Stomach (tissue), 9 donors: ENCODE results near the gene OR51L1. TPM values are rescaled to one million over a fixed set of nuclear protein-coding genes. Genes with fewer than 3 reads are reported as not detected.

Source experiments
- DNase-seq, 2 donors: peaks; one replicate each; pipeline versions ENCODE4 v3.0.0 to v3.0.0-alpha.2; 2013 to 2019
- H3K27ac ChIP-seq, 5 donors: fragments of 200-600 bp in 4 of 5; sonication (generic) in 4 of 5; one replicate each; pipeline ENCODE4 v1.5.1; 2013 to 2019; ENCODE audit warnings: mild to moderate bottlenecking in 1 of 5, moderate library complexity in 1 of 5
- H3K27me3 ChIP-seq, 3 donors: fragments of 200-600 bp; sonication (generic); one replicate each; pipeline ENCODE4 v1.5.1; 2017 to 2019; ENCODE audit warnings: mixed run types in 1 of 3
- H3K36me3 ChIP-seq, 4 donors: fragments of 200-600 bp; sonication (generic); 1 replicate in 3 of 4; 2 replicates in 1 of 4; pipeline ENCODE4 v1.5.1; 2016 to 2019
- H3K4me1 ChIP-seq, 4 donors: fragments of 200-600 bp; sonication (generic); one replicate each; pipeline ENCODE4 v1.5.1; 2016 to 2019
- H3K4me3 ChIP-seq, 4 donors: fragments of 200-600 bp; sonication (generic) in 3 of 4; one replicate each; pipeline ENCODE4 v1.5.1; 2016 to 2019; ENCODE audit warnings: mild to moderate bottlenecking in 1 of 4
- H3K9me3 ChIP-seq, 4 donors: fragments of 200-600 bp; sonication (generic); one replicate each; pipeline ENCODE4 v1.5.1; 2016 to 2019
- EP300 ChIP-seq: sonication (generic); formaldehyde crosslinking; IDR thresholded peaks from one replicate; pipeline ENCODE4 v1.6.1; 2017; ENCODE audit warnings: antibody characterized with exemption
- POLR2A ChIP-seq, 4 donors: fragments of 450-650 bp; IDR thresholded peaks; one replicate each; pipeline ENCODE4 v1.6.1; 2016; ENCODE audit warnings: antibody characterized with exemption in 4 of 4, control low read depth in 2 of 4, mild to moderate bottlenecking in 1 of 4, moderate library complexity in 1 of 4
- POLR2AphosphoS5 ChIP-seq, 3 donors: sonication (generic); formaldehyde crosslinking; IDR thresholded peaks; one replicate each; pipeline ENCODE4 v1.6.1; 2016; ENCODE audit warnings: antibody characterized with exemption in 3 of 3
- WGBS, 5 donors: extraction: QIAGEN DNeasy Blood & Tissue Kit in 3 of 5; methylation state at CpG; one replicate each; pipeline versions ENCODE4 v1.1.5 to v1.1.7; 2013 to 2018; 5-methylcytosine and 5-hydroxymethylcytosine counted together
- intact Hi-C: fragments of 100-400 bp; cut with DNase I; formaldehyde crosslinking; loops from one replicate; pipeline ENCODE4 v1.15.1; 2023; ENCODE audit warnings: low total_unique reads
- polyA plus RNA-seq, 3 donors: library from polyadenylated mRNA; stranded (reverse); fragments of 200-250 nt; gene quantifications; one replicate each; pipeline ENCODE4 v1.2.3, GENCODE V29; 2013
- total RNA-seq, 5 donors: library from RNA; depleted of rRNA; stranded (reverse); fragments of >200 nt; gene quantifications; one replicate each; pipeline versions ENCODE4 v1.1.0 to v1.2.3, GENCODE V29; 2014 to 2016
- TF ChIP-seq, protein P1 (sequence below), 7 experiments: fragments of 450-650 bp in 4 of 7; fragments of 200-600 bp in 3 of 7; sonication (generic) in 3 of 7; IDR thresholded peaks; one replicate each; pipeline ENCODE4 v1.5.1; 2016 to 2019; ENCODE audit warnings: antibody characterized with exemption in 7 of 7, control low read depth in 2 of 7, mild to moderate bottlenecking in 1 of 7
- donor health status: healthy with polysubstance abuse.
- donor health status: Bipolar disorder and iron deficiency.
- donor health status: healthy.

Gene OR51L1
- total and polyA plus RNA-seq, 8 donors, result not detected

DNA sequence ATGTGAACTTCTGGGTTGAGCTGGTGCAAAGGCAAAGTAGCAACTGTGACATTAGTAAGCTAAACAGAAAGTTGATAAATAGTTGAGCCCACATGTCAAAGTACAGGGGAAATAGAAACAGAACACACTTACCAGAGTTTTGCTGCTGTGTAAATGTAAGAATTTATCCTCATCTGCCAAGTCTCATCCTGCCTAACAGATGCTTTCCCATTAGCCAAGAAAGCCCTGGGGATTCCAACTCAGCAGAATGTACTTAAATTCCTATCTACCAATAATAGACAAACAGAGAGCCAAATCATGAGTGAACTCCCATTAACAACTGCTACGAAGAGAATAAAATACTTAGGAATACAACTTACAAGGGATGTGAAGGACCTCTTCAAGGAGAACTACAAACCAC, 31.8 kb upstream of the OR51L1 start:
- H3K9me3 ChIP-seq, result peaks cover 0 to 4% (median 0%) of the 10 kb centered on the region in 4 donors
- TF ChIP-seq POLR2AphosphoS5 (IDR thresholded peaks at IDR 0.05), result no peak
- no peak for TF ChIP-seq POLR2A (IDR thresholded peaks at IDR 0.05)
- no peak for TF ChIP-seq EP300
- TF ChIP-seq, protein P1, sequence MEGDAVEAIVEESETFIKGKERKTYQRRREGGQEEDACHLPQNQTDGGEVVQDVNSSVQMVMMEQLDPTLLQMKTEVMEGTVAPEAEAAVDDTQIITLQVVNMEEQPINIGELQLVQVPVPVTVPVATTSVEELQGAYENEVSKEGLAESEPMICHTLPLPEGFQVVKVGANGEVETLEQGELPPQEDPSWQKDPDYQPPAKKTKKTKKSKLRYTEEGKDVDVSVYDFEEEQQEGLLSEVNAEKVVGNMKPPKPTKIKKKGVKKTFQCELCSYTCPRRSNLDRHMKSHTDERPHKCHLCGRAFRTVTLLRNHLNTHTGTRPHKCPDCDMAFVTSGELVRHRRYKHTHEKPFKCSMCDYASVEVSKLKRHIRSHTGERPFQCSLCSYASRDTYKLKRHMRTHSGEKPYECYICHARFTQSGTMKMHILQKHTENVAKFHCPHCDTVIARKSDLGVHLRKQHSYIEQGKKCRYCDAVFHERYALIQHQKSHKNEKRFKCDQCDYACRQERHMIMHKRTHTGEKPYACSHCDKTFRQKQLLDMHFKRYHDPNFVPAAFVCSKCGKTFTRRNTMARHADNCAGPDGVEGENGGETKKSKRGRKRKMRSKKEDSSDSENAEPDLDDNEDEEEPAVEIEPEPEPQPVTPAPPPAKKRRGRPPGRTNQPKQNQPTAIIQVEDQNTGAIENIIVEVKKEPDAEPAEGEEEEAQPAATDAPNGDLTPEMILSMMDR (IDR thresholded peaks at IDR 0.05), result no peak
- whole genome bisulfite sequencing, 5 donors, result 49 to 71% (median 60%) methylated on average over 1 of the region's 1 CpG

DNA sequence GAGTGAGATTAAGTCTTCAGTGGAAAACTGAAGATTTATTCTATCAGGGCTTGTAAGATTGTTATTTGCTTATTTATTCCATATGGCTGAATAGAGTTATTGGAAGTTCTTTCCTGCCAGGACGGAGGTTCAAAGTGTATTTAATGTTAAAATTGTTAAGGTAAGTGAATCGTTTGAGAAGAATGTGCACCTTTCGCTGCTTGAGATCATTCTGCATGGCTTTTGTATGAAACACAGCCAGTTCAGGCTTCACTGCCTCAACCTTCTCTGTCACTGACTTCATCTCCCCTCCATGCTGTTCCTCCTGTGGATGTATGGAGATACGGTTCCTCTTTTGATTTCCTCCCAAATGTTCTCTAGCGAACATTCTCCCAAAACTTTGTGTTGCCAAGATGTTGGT, 19.2 kb upstream of the OR51L1 start:
- TF ChIP-seq, protein P1 (IDR thresholded peaks at IDR 0.05), result no peak
- TF ChIP-seq EP300 (no peak), POLR2AphosphoS5 (IDR thresholded peaks at IDR 0.05) (no peak), POLR2A (IDR thresholded peaks at IDR 0.05) (no peak)
- intact Hi-C loops, result no loop called here
- no peaks in the 10 kb centered on the region for H3K27me3 ChIP-seq
- no peak overlapping the region for H3K4me3 ChIP-seq
- no peaks in the 10 kb centered on the region for H3K9me3 ChIP-seq
- no peaks in the 10 kb centered on the region for H3K36me3 ChIP-seq
- 82 to 89% (median 84%) methylated on average over 5 of the region's 5 CpGs for WGBS, 5 donors
- no peak overlapping the region for H3K27ac ChIP-seq
- no peak for DNase-seq
- H3K4me1 ChIP-seq, result no peaks in the 10 kb centered on the region

More for the DNA sequence above, 31.8 kb upstream of the OR51L1 start:
- Histone ChIP-seq H3K4me1 (no peaks in the 10 kb centered on the region), H3K36me3 (no peaks in the 10 kb centered on the region), H3K4me3 (no peak overlapping the region), H3K27me3 (no peaks in the 10 kb centered on the region), H3K27ac (no peak overlapping the region)
- DNase-seq, result peak in 1 of 2 donors; percentile 10
- intact Hi-C loops, result no loop called here

DNA sequence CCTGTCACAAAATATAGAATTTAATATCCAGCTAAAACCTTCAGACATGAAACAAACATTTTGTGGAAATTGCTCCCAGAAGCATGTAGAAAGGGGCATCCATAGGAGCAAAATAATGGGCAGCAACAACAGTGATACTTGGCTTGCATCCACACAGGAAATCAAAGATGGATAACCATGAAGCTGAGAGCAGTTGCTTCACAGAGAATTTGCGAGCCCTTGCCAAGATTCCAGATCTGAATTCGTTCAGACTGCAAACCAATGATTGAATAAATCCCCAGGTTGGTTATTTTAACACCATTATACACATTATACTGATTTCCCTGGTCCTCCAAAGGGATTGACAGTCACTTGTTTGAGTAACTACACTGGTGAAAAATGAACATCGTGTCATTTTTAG, 15.6 kb upstream of the OR51L1 start:
- WGBS, 5 donors, result 45 to 62% (median 57%) methylated on average over 3 of the region's 3 CpGs
- TF ChIP-seq, protein P1 (IDR thresholded peaks at IDR 0.05), result no peak
- TF ChIP-seq POLR2AphosphoS5 (IDR thresholded peaks at IDR 0.05) (no peak), EP300 (no peak), POLR2A (IDR thresholded peaks at IDR 0.05) (no peak)
- Histone ChIP-seq H3K27ac (no peak overlapping the region), H3K36me3 (no peaks in the 10 kb centered on the region), H3K4me1 (peaks cover 0 to 14% (median 4%) of the 10 kb centered on the region in 4 donors), H3K4me3 (no peak overlapping the region), H3K27me3 (no peaks in the 10 kb centered on the region), H3K9me3 (no peaks in the 10 kb centered on the region)
- DNase-seq, result no peak
- intact Hi-C loops, result no loop called here

DNA sequence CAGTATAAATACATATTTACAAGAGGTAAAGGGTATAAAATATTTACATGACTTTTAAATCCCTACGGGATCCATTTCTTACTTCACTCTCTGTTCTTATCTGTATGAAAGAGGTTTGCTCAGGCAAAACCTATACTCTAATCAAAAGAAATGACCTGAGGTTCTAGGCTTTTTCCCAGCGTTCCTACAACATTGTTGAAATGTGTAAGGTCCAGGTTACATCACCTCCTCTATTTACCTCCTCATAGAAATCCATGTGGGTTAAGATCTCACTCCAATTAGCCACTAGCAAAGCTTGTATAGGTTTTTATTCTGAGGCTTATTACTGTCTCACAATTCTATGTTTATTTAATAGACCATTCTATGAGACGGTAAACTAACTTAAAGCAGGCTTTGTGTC, 12.0 kb upstream of the OR51L1 start:
- 32 to 48% (median 41%) methylated on average over 3 of the region's 3 CpGs for WGBS, 5 donors
- H3K27ac ChIP-seq, result no peak overlapping the region
- TF ChIP-seq EP300 (no peak), POLR2AphosphoS5 (IDR thresholded peaks at IDR 0.05) (no peak), POLR2A (IDR thresholded peaks at IDR 0.05) (no peak)
- TF ChIP-seq, protein P1 (IDR thresholded peaks at IDR 0.05), result no peak
- H3K4me1 ChIP-seq, result peaks cover 0 to 14% (median 4%) of the 10 kb centered on the region in 4 donors
- H3K4me3 ChIP-seq, result no peak overlapping the region
- H3K27me3 ChIP-seq, result no peaks in the 10 kb centered on the region
- intact Hi-C loops, result no loop called here
- no peak for DNase-seq
- no peaks in the 10 kb centered on the region for H3K9me3 ChIP-seq
- no peaks in the 10 kb centered on the region for H3K36me3 ChIP-seq
